HG02759 (cell line): ENCODE results near the gene SRC.

Source experiments
- ATAC-seq: cut with Tn5 transposase; IDR thresholded peaks from one replicate; pipeline ENCODE4 v1.9.1; 2021; ENCODE audit warnings: mild to moderate bottlenecking, moderate library complexity; ENCODE audit not compliant: unreplicated experiment

The SRC gene

DNA sequence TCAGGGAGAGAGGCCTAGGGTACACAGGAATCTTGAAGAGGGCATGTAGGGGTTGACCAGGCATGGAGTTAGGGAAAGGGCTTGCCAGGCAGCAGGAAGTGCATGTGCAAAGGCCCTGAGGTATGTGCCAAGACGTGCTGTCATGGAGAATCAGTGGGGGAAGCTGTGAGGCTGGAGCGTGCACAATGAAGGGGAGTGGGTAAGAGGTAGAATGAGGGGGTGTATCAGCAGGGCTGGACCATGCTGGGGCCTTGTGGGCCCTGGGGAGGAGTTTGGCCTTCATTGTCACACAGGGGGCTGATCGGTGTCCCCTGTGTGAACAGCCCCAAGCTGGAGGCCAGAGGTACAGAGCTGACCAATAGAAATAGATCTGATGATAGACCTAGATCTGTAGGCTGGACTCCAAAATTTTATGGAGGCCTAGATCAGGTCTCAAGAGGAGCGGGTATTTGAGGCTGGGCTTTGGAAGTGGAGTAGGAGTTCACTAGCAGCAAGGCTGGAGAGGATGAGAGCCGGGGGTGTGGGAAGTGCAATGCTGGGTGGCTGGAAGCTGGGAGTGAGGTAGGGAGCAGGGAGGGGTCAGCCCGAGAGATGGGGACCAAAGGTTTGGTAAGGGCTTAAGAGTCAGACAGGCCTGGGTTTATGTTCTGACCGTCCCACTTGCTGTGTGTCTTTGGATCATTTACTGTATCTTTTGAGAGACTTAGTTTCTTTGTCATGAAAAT, 3.0 kb downstream of the SRC start:
- no peak for ATAC-seq

DNA sequence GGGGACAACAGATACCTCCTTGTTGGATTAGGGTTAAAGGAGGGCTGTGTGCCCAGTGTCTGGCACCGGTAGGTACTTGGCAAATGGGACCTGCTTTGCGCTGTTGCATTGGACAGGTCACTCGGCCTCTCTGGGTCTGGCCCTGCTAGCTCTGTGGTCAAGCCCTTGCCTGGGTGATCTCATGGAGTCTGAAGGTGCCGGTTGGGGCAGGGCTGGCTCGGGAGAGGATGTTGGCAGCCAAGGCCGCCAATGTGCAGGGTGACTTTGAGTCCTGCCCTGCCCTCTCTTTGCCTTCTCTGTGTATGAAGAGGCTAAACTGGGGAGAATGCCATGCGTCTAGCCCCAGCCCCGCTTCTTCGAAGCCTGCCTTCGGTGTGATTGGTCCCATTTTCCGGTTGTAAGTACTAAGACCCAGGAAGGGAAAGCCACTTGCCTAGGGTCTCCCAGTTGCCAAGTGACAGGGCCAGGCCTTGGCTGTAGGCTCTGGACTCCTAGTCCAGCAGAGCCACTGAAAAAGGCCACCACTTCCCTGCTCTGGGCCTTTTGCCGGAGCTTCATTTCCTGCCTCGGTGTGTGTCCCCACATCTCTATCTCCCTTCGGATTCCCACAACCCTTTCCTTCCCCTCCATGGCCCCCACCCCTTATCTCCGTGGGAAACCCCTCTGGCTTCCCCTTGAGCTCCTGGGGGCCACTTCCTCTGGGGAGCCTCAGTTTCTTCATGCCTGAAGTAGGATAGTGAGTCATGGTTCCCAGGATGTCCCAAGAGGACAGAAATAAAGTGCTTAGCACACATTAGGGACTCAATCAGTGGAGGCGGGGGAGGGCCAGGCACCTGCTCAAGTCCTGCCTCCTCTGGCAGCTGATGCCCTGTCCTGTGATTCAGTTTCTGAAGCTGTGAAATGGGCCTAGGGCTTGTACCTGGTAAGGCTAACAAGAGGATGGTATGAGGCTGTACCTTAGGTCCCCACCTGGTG, 3.9 kb downstream of the SRC start:
- ATAC-seq = no peak

DNA sequence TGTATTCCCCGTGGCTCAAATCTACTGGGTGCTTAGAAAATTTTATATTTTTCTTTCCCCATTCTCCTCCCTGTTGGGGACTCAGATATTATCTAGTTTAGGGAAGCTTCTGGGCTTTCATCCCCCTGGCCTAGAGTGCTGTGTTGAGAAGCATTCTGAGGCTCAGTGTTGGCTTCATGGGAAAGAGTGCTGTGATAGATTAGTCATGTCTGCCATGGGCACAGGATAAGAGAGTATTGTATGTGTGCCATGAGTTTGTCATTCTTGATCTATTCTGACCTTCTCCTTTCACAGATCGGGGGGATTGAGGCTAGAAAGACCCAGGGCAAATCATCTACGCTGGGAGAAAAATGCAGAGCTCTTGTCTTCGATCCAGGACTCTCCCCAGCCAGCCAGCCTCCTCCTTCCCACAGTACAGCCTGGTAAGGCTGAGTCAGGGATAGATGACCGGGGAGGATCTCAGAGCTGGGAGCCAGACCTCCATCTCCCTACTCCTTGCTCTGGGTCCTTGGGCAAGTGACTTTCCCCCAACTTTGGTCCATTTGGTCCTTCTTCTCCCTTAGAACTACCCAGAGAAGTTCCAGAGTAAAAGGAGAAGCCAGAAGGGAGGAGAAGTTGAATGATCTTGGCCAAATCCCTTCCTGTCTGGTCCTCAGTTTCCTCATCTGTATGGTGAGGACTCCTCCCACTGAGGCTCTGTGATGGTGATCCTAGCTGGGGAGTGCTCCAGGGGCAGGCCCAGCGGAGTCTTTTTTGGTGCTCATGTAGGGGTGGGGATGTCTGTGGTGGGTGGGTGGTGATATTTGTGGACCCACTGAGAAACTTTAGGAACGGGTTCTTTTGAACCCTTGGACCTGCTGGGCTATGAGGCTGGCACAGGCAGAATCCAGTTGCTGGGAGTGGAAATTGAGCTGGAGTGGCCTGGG, 5.0 kb downstream of the SRC start:
- ATAC-seq = no peak

- no peak for ATAC-seq
Observed at GRCh38 chr20:37351689-37352607, 6.0 kb downstream of the SRC start.

GRCh38 chr20:37352608-37352980, 6.7 kb downstream of the SRC start:
- no peak for ATAC-seq

GRCh38 chr20:37353285-37353849, 7.4 kb downstream of the SRC start:
- ATAC-seq = no peak

GRCh38 chr20:37354210-37355195, 8.6 kb downstream of the SRC start:
- no peak for ATAC-seq

DNA sequence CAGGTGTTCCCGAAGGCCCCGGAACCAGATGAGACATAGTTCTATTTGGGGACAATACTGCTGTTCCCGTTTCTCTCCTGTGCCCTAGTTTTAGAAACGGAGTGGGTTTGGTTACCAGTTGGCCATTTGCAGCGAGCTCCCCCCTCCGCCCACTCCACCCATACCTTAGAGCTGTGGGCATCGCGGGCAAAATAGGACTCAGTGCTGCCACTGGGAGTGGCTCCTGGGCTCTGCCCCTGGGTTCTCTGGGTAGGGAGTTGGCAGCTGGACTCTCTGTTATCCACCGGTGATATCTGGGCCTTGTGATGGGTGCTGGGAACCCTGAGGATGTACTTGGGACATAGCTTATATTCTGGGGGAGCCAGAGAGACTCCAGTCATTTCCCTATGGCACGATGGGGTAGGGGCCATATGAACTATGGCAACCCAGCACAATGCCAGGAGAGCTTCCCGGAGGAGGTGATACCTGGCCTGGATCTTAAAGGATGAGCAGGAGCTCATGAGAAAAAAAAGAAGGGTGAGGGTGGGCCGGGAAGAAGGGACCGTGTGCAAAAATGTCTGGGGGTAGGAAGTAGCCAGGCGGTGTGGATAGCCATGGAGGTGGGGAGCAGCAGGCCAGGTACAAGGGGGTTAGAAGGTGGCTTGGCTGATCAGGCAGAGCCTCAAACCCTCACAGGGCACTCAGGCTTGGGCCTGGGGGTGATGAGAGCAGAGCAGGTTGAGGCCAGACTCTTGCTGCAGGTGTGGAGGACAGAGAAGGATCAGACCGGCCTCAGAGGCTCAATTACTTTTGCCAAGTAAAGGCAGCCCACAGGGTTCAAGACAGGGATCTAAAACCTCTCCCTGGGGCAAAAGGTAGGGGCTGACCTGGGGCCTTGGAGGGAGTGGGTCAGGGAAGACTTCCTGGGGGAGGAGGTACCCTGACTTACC, 9.6 kb downstream of the SRC start:
- ATAC-seq = no peak

- ATAC-seq = no peak
Observed at GRCh38 chr20:37356387-37356786, 10.4 kb downstream of the SRC start.

- ATAC-seq = no peak
Observed at GRCh38 chr20:37356961-37357371, 11.0 kb downstream of the SRC start.

- ATAC-seq = no peak
Observed at GRCh38 chr20:37357481-37358365, 11.8 kb downstream of the SRC start.

- no peak for ATAC-seq
Observed at GRCh38 chr20:37358366-37359150, 12.6 kb downstream of the SRC start.

GRCh38 chr20:37359331-37359730, 13.4 kb downstream of the SRC start:
- ATAC-seq = no peak

DNA sequence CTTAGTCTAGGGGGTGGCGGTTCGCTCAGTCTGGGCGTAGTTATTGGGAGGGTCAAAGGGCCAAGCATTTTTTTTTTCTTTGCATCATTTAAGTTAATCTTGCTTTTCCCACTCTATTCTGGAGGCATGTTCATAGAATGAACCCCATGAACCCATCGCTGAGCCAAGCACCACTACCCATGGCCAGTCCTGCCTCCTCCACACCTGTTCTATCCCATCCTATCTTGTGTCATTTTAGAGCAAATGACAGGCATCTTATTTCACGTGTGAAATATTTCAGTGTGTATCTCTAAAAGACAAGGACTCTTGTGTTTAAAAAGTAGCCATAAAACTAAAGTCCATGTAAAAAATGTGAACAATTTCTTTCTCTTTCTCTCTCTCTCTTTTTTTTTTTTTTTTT, 13.9 kb downstream of the SRC start:
- ATAC-seq = no peak

- no peak for ATAC-seq
Observed at GRCh38 chr20:37360391-37361115, 14.6 kb downstream of the SRC start.
